Activated CD4-positive, alpha-beta T cell treated with anti-CD3 and anti-CD28 coated beads, Interleukin-2, Interleukin-6, amounts not matched to agents 100 ng/mL and 50 ng/mL, durations not matched to agents 16 hours and 8 hours (primary cell): Measurements from ENCODE around the gene PLXNC1.

Source experiments
- DNase-seq: peaks from one replicate; pipeline ENCODE4 v3.0.0-alpha.2; 2020

Gene PLXNC1

DNA sequence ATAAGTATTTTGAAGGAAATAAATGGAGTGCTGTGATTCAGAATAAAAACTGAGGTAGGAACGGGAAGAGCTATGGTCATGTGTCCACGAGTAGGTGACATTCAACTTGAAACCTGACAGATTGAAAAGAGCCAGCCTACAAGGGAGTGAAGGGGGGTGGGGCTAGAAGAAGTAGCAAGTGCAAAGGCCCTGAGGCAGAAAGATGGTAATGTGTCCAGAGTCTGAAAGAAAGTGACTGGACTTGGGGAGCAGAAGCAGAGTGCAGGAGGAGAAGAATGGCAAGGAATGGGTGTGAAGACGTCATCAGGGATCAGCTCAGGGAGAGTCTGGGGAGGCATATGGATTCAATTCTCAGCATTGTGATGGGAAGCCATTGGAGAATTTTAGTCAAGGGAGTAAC, 13.7 kb downstream of the PLXNC1 start:
- no peak for DNase-seq

- DNase-seq, result no peak
Measured at GRCh38 chr12:94163850-94164249, 15.5 kb downstream of the PLXNC1 start.

- no peak for DNase-seq
Measured at GRCh38 chr12:94165138-94165537, 16.8 kb downstream of the PLXNC1 start.

DNA sequence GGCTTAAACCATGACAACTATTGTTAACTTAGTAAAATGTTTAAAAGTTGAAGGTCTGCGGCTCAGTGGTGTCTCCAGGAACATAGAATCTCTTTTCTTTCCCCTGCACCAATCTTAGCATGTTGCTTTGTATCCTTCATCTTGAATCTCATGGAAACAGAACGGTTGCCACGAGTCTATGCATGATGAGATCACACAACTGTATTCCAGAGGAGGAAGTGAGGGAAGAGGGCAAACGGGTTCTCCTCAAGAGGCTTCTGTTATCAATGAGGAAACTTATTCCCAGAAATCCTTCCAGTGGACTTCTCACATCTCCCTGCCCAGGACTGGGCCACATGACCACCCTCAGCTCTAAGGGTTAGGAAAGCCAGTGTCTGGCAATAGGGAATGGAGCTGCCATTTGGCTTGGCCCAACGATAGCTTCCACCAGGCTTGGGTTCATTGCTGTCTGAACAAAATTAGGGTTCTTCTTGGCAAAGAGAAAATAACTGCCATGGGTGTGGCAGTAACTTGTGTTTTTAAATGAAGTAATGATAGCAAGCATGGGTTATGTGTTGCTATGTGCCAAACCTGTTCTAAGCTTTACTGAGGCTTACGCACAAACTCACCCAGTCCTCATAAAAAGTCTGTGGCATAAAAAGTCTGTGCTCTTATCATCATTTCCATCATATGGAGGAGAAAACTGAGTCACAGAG, 17.4 kb downstream of the PLXNC1 start:
- no peak for DNase-seq

GRCh38 chr12:94167071-94167755, 18.8 kb downstream of the PLXNC1 start:
- DNase-seq, result no peak

DNA sequence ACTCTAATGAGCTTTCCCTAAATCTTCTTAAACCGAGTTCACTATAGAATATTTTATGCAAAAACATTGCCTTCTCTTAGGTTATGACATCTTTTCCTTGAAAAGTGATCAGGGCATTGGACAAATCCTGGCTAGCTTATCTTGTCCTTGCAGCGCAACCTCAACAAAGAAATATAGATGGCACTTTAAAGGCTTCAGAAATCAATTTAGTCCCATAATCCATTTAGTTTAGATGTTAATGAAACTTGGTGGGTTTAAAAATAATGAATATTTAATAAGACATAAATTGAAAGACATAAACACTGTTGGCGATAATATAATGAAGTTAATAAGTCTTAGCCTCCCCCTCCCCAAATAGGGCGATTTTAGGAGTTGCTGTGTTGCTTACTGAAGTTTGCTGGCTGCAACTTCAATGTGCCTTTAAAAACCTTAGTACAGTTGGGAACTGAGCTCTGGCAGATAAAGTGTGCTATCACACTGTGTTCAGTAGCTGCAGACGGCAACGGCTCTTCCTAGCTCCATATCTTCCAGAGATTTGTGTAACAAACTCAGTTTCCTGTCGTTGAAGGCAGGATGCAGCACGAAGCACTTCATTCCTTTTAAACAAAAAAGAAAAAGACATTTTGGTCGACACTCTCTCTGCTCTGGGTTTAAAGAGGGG, 19.5 kb downstream of the PLXNC1 start:
- no peak for DNase-seq

GRCh38 chr12:94169495-94169894, 21.1 kb downstream of the PLXNC1 start:
- DNase-seq, result no peak

- DNase-seq, result no peak
Measured at GRCh38 chr12:94169966-94170689, 21.8 kb downstream of the PLXNC1 start.

- DNase-seq, result no peak
Measured at GRCh38 chr12:94170690-94171594, 22.6 kb downstream of the PLXNC1 start.

- no peak for DNase-seq
Measured at GRCh38 chr12:94171595-94171930, 23.2 kb downstream of the PLXNC1 start.

- DNase-seq, result peak; percentile 78
Measured at GRCh38 chr12:94172031-94172430, 23.7 kb downstream of the PLXNC1 start.

DNA sequence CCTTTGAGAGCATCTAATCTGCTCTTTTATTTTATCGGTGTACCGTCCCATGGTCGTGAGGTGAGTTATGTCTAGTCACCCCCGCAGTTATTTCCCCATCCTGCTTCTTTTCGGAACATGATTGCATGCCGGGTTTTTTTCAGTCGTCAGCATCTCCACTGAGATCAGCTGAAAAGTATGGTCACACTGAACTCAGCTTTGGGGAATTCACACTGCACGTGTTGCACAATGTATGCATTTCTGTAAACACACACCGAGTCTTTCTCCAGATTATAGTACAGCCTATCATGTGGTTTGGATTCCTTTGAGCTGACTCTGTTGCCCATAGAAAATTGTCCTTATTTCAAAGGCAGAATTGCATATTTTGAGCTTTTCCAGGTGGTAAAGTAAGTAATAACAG, 24.6 kb downstream of the PLXNC1 start:
- no peak for DNase-seq

GRCh38 chr12:94173660-94174265, 25.4 kb downstream of the PLXNC1 start:
- DNase-seq, result no peak

GRCh38 chr12:94174576-94174975, 26.2 kb downstream of the PLXNC1 start:
- DNase-seq, result peak; percentile 68

DNA sequence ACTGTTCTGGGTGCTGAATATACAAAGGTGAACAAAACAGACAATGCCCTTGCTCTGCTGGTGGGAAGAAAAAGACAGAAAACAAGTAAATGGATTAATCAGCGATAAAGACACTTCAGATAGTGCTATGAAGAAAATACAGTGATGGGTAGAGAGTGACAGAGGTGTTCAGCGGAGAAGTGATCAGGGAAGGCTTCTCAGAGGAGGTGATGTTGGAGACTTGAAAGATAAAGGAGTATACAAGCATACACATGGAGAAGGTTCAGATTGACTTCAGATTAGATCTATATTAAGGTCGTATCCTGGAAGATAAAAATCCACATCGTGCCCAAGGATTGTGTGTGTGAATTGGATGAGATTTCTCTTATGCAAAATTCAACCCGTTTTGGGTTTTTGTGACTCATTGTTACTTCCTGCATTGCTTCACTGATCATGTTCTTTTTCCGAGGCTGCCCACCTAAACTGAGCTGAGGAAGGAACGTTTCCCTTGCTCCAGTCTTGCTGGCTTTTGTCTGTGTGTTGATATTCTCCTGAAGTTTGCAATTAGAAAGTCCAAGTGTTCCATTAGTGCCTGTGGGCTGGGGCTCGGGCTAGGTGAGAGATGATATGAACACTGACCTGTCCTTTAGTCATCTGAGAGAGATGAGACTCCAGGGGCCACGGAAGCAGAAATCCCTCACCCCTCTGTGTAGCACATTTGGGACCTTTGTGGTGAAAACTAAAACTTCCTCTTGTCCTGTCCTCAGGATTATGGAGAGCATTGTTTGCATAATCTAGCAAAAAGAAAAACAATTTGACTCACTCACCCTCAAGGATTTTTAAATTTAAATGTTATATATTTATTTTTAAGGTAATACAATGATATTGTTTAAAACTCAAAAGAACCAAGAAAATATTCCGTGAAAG, 27.6 kb downstream of the PLXNC1 start:
- peak; percentile 41 for DNase-seq

DNA sequence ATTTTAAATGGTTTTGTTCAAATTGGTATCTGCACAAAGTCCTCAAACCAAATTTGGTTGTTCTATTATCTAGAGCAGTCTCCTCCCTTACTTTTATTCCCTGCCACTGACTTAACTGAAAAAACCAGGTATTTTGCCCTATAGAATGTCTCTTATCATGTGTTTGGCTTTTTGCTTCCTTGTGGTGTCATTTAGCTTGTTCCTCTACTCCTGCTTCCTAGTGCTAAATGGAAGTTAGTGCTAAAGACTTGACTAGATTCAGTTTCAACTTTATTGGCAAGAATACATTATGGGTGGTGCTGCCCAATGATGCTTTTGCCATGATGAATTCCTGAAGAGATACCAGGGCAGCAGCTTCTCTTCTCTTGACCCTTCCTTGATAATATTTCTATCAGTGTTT, 29.7 kb downstream of the PLXNC1 start:
- DNase-seq, result no peak

GRCh38 chr12:94178882-94179281, 30.5 kb downstream of the PLXNC1 start:
- DNase-seq, result no peak

GRCh38 chr12:94179723-94180122, 31.3 kb downstream of the PLXNC1 start:
- no peak for DNase-seq

DNA sequence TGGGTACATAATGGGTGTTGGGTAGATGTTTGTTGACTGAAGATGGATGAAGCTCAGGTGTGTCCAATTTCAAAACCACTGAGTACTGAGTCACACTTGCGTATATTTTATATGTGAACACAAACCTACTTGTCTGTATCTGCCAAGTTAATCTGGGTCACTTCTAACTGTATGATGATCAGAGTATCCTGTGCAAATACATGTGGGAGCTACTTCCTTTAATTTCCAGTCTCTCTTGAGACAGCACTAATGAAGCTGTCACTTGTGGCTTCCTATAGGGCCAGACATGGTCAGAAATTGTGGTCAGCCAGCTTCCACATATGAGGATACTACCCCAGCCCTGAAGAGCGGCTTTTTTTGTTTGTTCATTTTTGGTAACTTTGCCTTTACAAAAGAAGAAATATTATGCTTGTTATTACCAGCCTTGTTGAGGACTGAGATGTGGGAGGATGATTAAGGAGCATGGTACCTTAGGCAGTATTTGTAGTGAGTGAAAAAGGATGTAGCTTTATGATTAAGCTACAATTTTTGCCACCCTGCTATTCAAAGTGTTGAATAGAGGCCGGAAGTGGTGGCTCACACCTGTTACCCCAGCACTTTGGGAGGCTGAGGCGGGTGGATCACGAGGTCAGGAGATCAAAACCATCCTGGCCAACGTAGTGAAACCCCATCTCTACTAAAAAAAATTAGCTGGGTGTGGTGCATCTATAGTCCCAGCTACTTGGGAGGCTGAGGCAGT, 32.4 kb downstream of the PLXNC1 start:
- no peak for DNase-seq
